ENCODE results near the gene CFAP58. TPM values are rescaled to one million over a fixed set of nuclear protein-coding genes. Genes with fewer than 3 reads are reported as not detected.
A peak's percentile ranks its signal among the peaks of the same experiment; 100 is the strongest.

The CFAP58 gene
- total RNA-seq, 2 donors from 2014 or later, result 0.68 to 0.97 TPM

DNA sequence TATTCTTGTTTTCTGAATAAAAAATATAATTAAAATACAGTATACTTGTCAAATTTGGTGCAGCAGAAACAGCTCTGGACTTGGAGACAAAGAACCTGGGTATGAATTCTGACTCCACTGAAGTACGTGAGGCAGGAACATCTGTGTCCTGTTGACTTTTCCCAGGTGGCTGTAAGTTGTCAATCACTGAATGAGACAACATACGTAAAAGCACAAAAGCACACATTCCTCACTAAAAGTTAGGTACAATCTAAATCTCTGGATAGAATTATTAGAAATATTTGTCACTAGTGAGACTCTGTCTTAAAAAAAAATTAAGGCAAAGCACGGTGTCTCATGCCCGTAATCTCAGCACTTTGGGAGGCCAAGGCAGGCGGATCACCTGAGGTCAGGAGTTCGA is 18.1 kb downstream of the CFAP58 start:
- DNase-seq, result no peak
- 90 to 100% methylated on average over 1 to 6 of the region's 6 CpGs for WGBS, 2 experiments (ENCODE audit: insufficient coverage in 1 of 2, insufficient read length in 1 of 2)
- Histone ChIP-seq H3K4me1 (ENCODE audit: control insufficient read depth, insufficient read depth, low read length) (no peaks in the 10 kb centered on the region), H3K4me3 (ENCODE audit: low read length) (no peak overlapping the region), H3K27ac (ENCODE audit: low read depth, low read length) (no peak overlapping the region), H3K27me3 (ENCODE audit: control insufficient read depth, insufficient read depth, low read length, poor library complexity, severe bottlenecking) (no peaks in the 10 kb centered on the region), H3K36me3 (ENCODE audit: control insufficient read depth, insufficient read depth, low read length) (no peaks in the 10 kb centered on the region), H3K9ac (ENCODE audit: extremely low read depth, low read length, poor library complexity, severe bottlenecking) (no peak overlapping the region), H3K9me3 (ENCODE audit: control insufficient read depth, low read length) (peaks cover 5% of the 10 kb centered on the region)
- Mint-ChIP-seq H3K27me3 (ENCODE audit: insufficient read depth) (peaks cover 31% of the 10 kb centered on the region), H3K4me3 (no peak overlapping the region), H3K9me3 (peaks cover 15% of the 10 kb centered on the region), H3K4me1 (peaks cover 14% of the 10 kb centered on the region), H3K36me3 (ENCODE audit: low read depth) (no peaks in the 10 kb centered on the region), H3K27ac (no peak overlapping the region)
- TF ChIP-seq CTCF (conservative IDR thresholded peaks at IDR 0.05), result no peak

DNA sequence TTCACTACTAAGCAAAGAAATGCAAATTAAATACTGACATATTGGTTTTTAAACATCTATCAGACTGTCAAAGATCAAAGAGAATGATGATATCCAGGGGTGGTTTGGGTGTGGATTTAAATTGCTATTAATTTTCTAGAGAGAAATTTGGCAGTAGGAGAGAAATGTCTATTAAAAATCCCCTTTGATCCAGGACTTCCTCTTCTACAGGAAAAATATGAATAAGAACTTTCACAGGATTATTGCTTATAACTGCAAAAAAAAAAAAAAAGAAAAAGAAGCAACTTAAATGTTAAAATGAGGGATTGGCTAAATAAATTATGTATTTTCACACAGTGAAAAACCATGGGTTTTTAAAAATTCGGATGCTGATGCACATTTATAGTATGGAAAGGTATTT is 21.0 kb downstream of the CFAP58 start:
- no peak overlapping the region for H3K4me3 ChIP-seq (ENCODE audit: low read length)
- no peaks in the 10 kb centered on the region for H3K36me3 Mint-ChIP-seq (ENCODE audit: low read depth)
- no peaks in the 10 kb centered on the region for H3K36me3 ChIP-seq (ENCODE audit: control insufficient read depth, insufficient read depth, low read length)
- no peak overlapping the region for H3K27ac ChIP-seq (ENCODE audit: low read depth, low read length)
- H3K4me1 Mint-ChIP-seq, result peaks cover 16% of the 10 kb centered on the region
- H3K4me1 ChIP-seq (ENCODE audit: control insufficient read depth, insufficient read depth, low read length), result peaks cover 4% of the 10 kb centered on the region
- H3K27ac Mint-ChIP-seq, result no peak overlapping the region
- DNase-seq, result no peak
- TF ChIP-seq CTCF (conservative IDR thresholded peaks at IDR 0.05), result no peak
- no peak overlapping the region for H3K9ac ChIP-seq (ENCODE audit: extremely low read depth, low read length, poor library complexity, severe bottlenecking)
- H3K9me3 ChIP-seq (ENCODE audit: control insufficient read depth, low read length), result peaks cover 5% of the 10 kb centered on the region
- H3K9me3 Mint-ChIP-seq, result peaks cover 15% of the 10 kb centered on the region
- H3K27me3 ChIP-seq (ENCODE audit: control insufficient read depth, insufficient read depth, low read length, poor library complexity, severe bottlenecking), result no peaks in the 10 kb centered on the region
- WGBS, 2 experiments (ENCODE audit: insufficient coverage in 1 of 2, insufficient read length in 1 of 2), result 82% methylated on average over 1 of the region's 1 CpG; no CpG with 5 or more reads in 1 of the 2 experiments
- no peak overlapping the region for H3K4me3 Mint-ChIP-seq
- peaks cover 47% of the 10 kb centered on the region for H3K27me3 Mint-ChIP-seq (ENCODE audit: insufficient read depth)

GRCh38 chr10:104376784-104377300 is 23.2 kb downstream of the CFAP58 start:
- Mint-ChIP-seq H3K4me3 (no peak overlapping the region), H3K27me3 (ENCODE audit: insufficient read depth) (peaks cover 69% of the 10 kb centered on the region), H3K9me3 (peaks cover 7% of the 10 kb centered on the region), H3K27ac (peak overlapping the region; percentile 66), H3K4me1 (peaks cover 16% of the 10 kb centered on the region), H3K36me3 (ENCODE audit: low read depth) (no peaks in the 10 kb centered on the region)
- Histone ChIP-seq H3K36me3 (ENCODE audit: control insufficient read depth, insufficient read depth, low read length) (no peaks in the 10 kb centered on the region), H3K27me3 (ENCODE audit: control insufficient read depth, insufficient read depth, low read length, poor library complexity, severe bottlenecking) (no peaks in the 10 kb centered on the region), H3K9ac (ENCODE audit: extremely low read depth, low read length, poor library complexity, severe bottlenecking) (no peak overlapping the region), H3K27ac (ENCODE audit: low read depth, low read length) (no peak overlapping the region), H3K9me3 (ENCODE audit: control insufficient read depth, low read length) (peaks cover 5% of the 10 kb centered on the region), H3K4me1 (ENCODE audit: control insufficient read depth, insufficient read depth, low read length) (peaks cover 4% of the 10 kb centered on the region), H3K4me3 (ENCODE audit: low read length) (no peak overlapping the region)
- TF ChIP-seq CTCF (conservative IDR thresholded peaks at IDR 0.05), result no peak
- 77 to 80% methylated on average over 1 to 4 of the region's 4 CpGs for WGBS, 2 experiments (ENCODE audit: insufficient coverage in 1 of 2, insufficient read length in 1 of 2)
- no peak for DNase-seq
